Activated CD8-positive, alpha-beta memory T cell treated with anti-CD3 and anti-CD28 coated beads, Interleukin-2, amount 50 U/mL, for 24 hours (primary cell): ENCODE measurements around the gene PRPF40B.

Experiments
- DNase-seq: peaks from one replicate; pipeline ENCODE4 v3.0.0-alpha.2; 2020; ENCODE audit errors: extremely low read depth

Gene PRPF40B

GRCh38 chr12:49635656-49636055, 12.3 kb downstream of the PRPF40B start:
- DNase-seq: no peak

- DNase-seq: no peak
These were observed 13.2 kb downstream of the PRPF40B start for GRCh38 chr12:49636574-49636973.

DNA sequence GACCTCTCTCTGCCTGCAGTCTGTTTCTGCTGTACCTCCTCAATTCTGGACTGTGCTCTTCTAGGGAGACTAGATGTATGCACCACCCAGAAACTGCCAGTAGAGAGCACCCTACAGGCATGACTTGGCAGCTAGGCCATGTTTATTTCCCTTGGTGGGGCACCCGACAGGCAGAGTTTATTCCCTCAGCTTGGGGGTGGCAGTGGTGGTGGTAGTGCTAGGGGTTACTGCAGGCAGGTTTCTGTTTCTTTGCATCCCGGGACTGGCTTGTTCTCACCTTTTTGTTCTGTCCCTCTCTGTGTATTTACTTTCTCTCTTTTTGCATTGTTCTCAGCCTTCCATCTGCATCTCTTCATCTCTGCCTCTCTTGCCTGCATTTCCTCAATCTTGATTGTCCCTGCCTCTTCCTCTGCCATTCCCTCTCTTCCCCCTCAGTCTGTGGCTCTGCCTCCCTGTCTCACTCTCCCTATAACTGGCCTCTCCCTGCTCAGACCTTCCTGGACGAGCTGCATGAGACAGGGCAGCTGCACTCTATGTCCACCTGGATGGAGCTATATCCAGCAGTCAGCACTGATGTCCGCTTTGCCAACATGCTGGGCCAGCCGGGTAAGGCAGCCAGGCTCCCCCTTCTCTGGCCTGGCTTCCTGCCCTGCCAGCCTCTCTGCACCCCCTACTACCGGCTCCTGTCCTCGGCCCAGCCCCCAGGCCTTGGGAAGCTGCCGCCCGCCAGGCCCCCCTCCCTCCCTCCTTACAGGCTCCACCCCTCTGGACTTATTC, 13.8 kb downstream of the PRPF40B start:
- peak; percentile 23 for DNase-seq

DNA sequence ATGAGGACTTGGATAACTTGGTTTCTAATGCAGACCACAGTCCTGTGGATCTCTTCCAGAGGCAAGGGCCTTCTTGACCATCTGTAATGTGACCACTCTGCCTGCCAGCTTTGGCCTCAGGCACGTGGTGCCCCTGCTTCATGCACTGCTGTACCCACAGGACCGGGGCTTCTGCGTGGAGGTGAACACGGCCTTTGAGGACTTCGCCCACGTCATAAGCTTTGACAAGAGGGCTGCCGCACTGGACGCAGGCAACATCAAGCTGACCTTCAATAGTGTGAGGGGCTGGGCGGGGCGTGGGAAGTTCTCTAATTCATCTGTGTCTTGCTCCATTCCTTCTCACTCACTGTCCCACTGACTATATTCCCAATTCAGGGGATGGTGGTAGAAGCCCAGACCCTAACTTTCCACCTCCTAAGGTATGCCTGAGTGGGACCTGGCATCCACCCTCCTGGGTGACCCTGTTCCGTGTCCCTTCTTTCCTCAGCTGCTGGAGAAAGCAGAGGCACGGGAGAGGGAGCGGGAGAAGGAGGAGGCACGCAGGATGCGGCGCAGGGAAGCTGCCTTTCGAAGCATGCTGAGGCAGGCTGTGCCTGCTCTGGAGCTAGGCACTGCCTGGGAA, 18.5 kb downstream of the PRPF40B start:
- DNase-seq: no peak

GRCh38 chr12:49642370-49642802, 19.0 kb downstream of the PRPF40B start:
- no peak for DNase-seq

- DNase-seq: no peak
These were observed 19.8 kb downstream of the PRPF40B start for GRCh38 chr12:49643135-49643534.

DNA sequence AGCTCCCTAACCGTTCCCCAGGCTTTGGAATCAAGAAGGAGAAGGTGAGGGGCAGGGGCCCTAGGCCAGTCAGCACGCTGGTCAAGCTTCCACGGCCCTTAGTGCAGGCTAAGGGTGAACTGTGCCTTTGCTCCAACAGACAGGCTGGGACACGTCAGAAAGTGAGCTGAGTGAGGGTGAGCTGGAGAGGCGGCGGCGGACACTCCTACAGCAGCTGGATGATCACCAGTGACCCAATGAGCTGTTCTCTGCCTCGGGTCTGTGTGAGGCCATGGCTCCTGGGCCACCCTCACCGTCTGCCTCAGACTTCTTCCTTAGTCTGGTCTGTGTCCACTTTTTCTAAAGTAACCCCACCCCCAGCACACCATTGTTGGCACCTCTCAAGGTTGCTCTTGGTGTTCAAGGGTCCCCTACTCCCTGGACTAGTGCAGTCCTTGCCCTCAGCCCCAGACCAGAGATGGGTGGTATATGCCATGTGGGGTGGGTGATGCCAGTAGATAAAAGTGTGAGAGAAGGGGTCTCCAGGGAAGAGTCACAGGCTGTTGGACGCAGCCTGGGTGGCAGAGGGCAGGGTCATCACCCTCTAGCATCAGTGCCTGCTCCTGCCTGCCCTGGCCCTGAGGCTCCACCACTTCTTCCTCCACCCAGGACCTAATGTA, 20.7 kb downstream of the PRPF40B start:
- no peak for DNase-seq

- DNase-seq: peak; percentile 59
These were observed 21.2 kb downstream of the PRPF40B start for GRCh38 chr12:49644620-49644994.

- DNase-seq: no peak
These were observed 22.0 kb downstream of the PRPF40B start for GRCh38 chr12:49645146-49646039.

DNA sequence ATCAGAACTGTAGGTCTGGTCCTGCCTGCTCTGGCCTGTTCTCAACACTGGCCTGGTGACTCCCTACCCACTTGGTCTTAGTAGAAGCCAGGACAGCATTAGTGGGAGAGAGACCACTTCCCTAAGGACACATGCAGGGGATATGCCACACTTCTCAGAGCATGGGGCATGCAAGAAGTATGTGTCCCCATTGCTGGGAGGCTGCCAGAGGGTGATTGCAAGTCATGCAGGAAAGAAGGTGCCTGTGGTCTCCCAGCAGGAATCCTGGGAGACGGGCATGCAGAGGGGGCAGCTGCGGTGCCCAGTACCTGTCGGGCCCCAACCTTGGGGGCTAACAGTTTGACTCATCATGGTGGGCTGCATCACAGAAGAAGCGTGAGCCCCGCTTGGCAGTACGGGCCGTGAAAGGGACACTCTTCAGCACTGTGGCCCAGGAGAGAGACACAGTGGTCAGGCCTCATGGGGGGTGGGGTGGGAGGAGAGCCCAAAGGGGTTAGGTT, 23.0 kb downstream of the PRPF40B start:
- DNase-seq: no peak

- no peak for DNase-seq
These were observed 23.7 kb downstream of the PRPF40B start for GRCh38 chr12:49646871-49647654.

- no peak for DNase-seq
These were observed 24.7 kb downstream of the PRPF40B start for GRCh38 chr12:49647827-49648711.

- DNase-seq: no peak
These were observed 25.3 kb downstream of the PRPF40B start for GRCh38 chr12:49648712-49649003.

DNA sequence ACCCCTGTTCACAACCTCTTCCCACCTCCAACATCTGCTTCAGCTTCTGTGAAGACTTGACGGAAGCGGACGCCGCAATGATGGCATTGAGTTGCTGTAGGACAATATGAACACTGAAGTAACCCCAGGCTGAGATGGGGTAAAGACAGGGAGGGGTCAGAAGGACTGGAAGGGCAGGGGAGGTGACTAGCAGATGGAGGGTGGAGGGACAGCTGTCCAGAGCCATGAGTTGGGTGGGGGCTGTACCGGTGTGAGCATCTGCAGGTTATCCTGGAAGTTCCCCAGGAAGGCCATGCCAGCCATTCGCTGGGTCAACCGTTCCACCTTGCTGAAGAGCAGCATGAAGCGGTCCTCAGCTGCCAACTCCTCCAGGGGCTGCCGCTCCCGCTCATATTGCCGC, 26.1 kb downstream of the PRPF40B start:
- DNase-seq: no peak

GRCh38 chr12:49649892-49650291, 26.5 kb downstream of the PRPF40B start:
- no peak for DNase-seq

GRCh38 chr12:49651855-49652254, 28.5 kb downstream of the PRPF40B start:
- DNase-seq: no peak

- DNase-seq: no peak
These were observed 29.7 kb downstream of the PRPF40B start for GRCh38 chr12:49652921-49653520.

DNA sequence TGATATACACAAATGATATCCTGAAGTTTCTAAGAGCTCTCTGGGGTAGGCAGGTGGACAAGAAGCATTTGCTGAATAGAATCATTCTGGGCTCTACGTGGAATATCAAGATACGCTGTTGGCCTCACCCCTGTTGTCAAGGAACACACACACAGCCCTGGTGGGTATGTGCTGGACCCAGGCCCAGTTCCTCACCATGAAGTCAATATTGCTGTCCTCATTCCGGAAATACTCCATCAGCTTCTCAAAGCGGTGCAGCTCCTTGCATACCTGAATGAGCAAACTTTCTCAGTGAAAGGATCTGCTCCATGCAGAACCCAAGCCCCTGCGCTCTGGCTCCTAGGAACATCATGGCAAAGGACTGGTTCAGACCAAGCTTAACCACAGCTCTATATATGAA, 31.4 kb downstream of the PRPF40B start:
- DNase-seq: no peak

GRCh38 chr12:49655595-49656236, 32.4 kb downstream of the PRPF40B start:
- no peak for DNase-seq
